Natural killer cell treated with Interleukin-12 subunit alpha and Interleukin-12 subunit beta and Interleukin-15 and Interleukin-18, amount 100 ng/mL, for 72 hours (primary cell): ENCODE data around the gene ORAI2. TPM values are rescaled to one million over a fixed set of nuclear protein-coding genes. Genes with fewer than 3 reads are reported as not detected.

ENCODE experiments used
- ATAC-seq, 2 donors: fragments of 150-1000 bp; cut with Tn5 transposase in 1 of 2; sonication (Bioruptor Pico), chemical (Tn5 transposase) in 1 of 2; 2 replicates each; pipeline ENCODE4 v1.10.0; 2021
- DNase-seq: peaks from one replicate; pipeline ENCODE4 v3.0.0; 2022; ENCODE audit warnings: low spot score
- H3K27ac Mint-ChIP-seq, 2 donors: 1 replicate in 1 of 2; 2 replicates in 1 of 2; pipeline ENCODE4 v1.8.0; 2022; ENCODE audit warnings: mixed read lengths in 2 of 2, mild to moderate bottlenecking in 1 of 2, moderate library complexity in 1 of 2
- H3K27me3 Mint-ChIP-seq, 2 donors: 1 replicate in 1 of 2; 2 replicates in 1 of 2; pipeline ENCODE4 v1.8.0; 2022; ENCODE audit warnings: mixed read lengths in 2 of 2
- H3K36me3 Mint-ChIP-seq: one replicate; pipeline ENCODE4 v1.8.0; 2022; ENCODE audit warnings: mixed read lengths
- H3K4me1 Mint-ChIP-seq, 2 donors: 1 replicate in 1 of 2; 2 replicates in 1 of 2; pipeline ENCODE4 v1.8.0; 2022; ENCODE audit warnings: low read depth in 2 of 2, mixed read lengths in 2 of 2, mild to moderate bottlenecking in 1 of 2
- H3K4me3 Mint-ChIP-seq: one replicate; pipeline ENCODE4 v1.8.0; 2022; ENCODE audit warnings: mixed read lengths
- H3K9me3 Mint-ChIP-seq: 2 replicates; pipeline ENCODE4 v1.8.0; 2022; ENCODE audit warnings: mixed read lengths
- total RNA-seq, 2 donors: library from RNA; stranded (reverse); gene quantifications; one replicate each; pipeline ENCODE4 v1.2.3, GENCODE V29; 2022

Gene ORAI2
- 10 to 100 TPM; 56.5 to 70.4 TPM for total RNA-seq

DNA sequence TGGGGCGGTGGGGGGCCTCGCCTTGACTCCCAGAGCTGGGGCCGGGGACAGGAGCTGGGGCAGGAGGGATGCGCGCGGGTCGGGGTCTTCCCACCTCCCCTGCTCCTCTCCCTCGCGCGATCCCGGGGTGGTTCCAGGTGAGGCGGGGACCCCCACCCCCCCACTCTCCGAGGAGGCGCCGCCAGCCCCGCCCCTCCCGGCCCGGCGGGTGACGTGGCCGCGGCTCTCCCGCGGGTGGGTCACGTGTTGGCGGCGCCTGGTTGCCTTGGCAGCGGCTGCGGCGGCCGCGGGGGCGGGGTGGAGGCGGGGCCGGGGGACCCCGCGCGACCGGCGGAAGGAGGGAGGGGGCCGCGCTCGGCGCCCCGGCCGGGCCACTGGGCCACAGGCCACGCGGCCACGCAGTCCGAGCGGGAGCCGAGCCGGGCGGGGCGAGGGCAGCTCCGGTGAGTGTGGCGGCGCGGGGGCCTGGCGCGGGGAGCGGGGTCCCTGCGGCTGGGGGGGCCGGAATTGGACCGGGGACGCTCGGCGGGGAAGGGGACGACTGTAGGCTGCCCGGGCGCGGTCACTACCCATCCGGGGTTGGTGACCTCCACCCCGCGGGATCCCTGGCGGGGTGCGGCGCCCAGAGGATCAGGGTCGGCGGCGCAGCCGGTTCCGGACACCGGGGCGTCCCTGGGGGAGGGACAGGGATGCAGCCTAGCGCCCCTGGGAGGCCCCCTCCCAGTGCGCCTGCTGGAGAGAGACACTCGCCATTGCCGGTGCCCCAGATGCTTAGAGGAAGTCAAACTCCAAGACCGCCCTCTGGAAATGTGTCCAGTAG is at the start of gene ORAI2:
Gene ORAI2 (plus strand): TSS at position 357 of the 820 bp plus-strand sequence. CDS start 5,382 bp downstream, outside the sequence.
- Mint-ChIP-seq H3K27ac (peak within 1 kb of the TSS; percentile 57 to 95), H3K4me3 (peak within 1 kb of the TSS; percentile 82), H3K9me3 (no peaks in the 10 kb centered on the region), H3K27me3 (no peaks in the 10 kb centered on the region), H3K36me3 (no peaks in the 10 kb centered on the region), H3K4me1 (peaks cover 37 to 38% of the 10 kb centered on the region in 2 donors)
- ATAC-seq (peak; percentile 91 to 92), DNase-seq (peak; percentile 93)

DNA sequence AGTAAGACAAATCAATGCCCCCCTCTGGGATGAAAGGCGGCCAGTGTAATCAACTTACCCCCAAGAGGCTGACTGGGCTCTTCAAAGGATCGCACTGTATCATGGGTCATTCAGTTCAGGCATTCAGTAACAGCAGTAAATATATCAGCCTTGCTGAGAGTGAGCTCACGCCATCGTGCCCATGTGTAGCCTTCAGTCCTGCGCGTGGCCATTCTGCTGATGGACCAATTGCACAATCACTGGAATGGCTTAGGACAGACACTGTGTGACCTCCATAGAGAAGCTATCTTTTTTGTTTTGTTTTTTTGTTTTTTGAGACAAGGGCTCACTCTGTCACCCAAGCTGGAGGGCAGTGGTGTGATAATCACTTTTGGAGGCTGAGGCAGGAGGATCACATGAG is 46.3 kb upstream of the ORAI2 start:
- Mint-ChIP-seq H3K9me3 (no peaks in the 10 kb centered on the region), H3K4me1 (peaks cover 0 to 4% of the 10 kb centered on the region in 2 donors), H3K27me3 (no peaks in the 10 kb centered on the region), H3K27ac (no peak overlapping the region), H3K36me3 (peaks cover 5% of the 10 kb centered on the region), H3K4me3 (no peak overlapping the region)
- no peak for ATAC-seq
- no peak for DNase-seq

DNA sequence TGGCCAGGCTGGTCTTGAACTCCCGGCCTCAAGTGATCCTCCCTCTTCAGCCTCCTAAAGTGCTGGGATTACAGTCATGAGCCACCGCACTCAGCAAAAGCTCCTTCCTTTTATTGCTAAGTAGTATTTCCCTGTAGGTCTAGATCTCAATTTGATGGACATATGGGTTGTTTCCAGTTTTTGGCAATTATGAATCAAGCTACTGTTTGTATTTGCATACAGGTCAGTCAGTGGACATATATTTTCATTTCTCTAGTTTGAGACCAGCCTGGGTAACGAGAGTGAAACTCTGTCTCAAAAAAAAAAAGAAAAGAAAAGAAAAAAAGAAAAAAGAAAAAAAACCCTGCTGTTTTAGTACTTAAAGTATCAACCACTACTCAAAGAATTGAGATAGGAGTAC is 43.6 kb upstream of the ORAI2 start:
- Mint-ChIP-seq H3K4me3 (no peak overlapping the region), H3K4me1 (peaks cover 0 to 4% of the 10 kb centered on the region in 2 donors), H3K27me3 (no peaks in the 10 kb centered on the region), H3K27ac (no peak overlapping the region), H3K9me3 (no peaks in the 10 kb centered on the region), H3K36me3 (no peaks in the 10 kb centered on the region)
- ATAC-seq (no peak), DNase-seq (no peak)

DNA sequence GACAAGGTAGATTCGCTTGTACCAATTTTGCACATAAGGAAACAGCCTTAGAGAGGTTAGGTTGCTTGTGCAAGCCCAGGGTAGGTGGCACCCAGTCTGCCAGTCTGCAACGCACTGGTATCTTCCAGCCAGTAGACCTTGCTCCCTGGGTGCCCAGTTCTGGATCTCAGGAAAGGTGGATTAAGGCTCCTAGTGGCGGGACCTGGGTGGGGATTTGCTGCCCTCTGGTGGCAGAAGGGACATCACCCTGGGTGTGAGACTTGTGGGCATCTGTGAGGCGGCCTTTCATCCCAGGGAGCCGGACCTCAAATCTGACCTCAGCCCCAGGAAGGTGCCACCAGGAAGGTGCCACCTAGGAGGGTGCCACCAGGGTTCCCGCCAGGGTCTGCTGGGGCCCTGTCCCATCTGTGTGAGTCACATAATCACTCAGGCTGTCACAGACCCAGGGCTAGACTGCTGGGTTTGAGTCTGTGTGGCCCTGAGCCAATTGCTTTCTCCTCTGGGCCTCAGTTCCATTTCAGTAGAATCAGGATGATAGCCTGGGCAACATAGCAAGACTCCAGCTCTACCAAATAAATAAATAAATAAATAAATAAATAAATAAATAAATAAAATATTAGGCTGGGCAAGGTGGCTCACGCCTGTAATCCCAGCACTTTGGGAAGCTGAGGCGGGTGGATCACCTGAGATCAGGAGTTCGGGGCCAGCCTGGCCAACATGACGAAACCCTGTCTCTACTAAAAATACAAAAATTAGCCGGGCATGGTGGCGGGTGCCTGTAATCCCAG is 42.5 kb upstream of the ORAI2 start:
- peak; percentile 69 to 81 for ATAC-seq
- Mint-ChIP-seq H3K27ac (no peak overlapping the region), H3K4me1 (peaks cover 5 to 8% of the 10 kb centered on the region in 2 donors), H3K9me3 (no peaks in the 10 kb centered on the region), H3K4me3 (no peak overlapping the region), H3K36me3 (no peaks in the 10 kb centered on the region), H3K27me3 (no peaks in the 10 kb centered on the region)
- DNase-seq, result peak; percentile 74

DNA sequence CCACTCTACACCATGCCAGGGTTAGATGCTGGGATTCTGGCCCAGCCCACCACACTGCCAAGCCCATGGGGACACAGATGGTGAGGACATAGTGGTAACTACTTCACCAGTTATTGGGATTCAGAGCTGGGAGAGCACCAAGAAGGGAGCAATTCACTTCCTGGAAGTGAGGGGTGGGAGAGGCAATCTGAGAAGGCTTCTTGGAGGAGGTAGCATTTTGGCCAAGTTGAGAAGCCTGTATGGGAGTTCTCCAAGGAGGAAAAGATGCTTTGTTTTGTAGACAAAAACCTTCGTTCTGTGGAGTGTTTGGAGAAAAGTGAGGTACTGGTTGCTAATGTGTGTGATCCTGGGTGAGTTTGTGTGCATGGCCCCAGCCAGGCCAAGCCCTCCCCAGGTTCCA is 41.0 kb upstream of the ORAI2 start:
- DNase-seq (no peak), ATAC-seq (no peak)
- H3K9me3 Mint-ChIP-seq, result no peaks in the 10 kb centered on the region
- H3K27ac Mint-ChIP-seq, result no peak overlapping the region
- H3K4me1 Mint-ChIP-seq, result peaks cover 14% of the 10 kb centered on the region in 2 donors
- no peaks in the 10 kb centered on the region for H3K27me3 Mint-ChIP-seq
- H3K36me3 Mint-ChIP-seq, result no peaks in the 10 kb centered on the region
- no peak overlapping the region for H3K4me3 Mint-ChIP-seq

DNA sequence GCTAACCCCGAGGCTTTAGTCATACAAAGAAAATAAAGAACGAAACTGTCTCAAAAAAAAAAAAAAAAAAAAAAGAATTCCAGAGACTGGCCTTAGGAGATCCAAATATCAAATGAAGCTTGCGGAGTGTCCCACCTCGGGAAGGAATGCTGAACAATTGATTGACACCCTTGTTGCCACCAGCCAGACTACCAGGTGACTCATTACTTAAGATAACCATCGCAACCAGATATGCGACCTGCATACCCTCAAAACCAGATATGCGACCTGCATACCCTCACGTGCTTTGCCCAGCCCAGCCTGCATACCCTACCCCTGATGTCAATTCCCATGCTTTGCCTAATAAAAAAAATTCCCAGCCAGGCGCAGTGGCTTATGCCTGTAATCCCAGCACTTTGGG is 39.9 kb upstream of the ORAI2 start:
- no peak overlapping the region for H3K27ac Mint-ChIP-seq
- DNase-seq, result no peak

DNA sequence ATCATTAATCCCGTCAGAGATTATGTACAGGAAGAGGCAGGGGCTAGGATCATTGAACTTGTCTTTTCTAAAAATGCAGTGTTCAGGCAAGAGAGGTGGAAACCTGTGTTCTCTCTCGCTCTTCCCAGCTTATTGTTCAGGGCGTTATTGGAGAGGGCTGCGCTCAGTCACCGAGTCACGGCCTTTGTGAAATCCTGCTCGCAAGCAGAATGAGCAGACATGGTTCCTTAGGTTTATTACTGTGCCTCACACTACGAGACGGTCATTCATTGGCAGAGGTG is 37.8 kb upstream of the ORAI2 start:
- peak overlapping the region; percentile 83 for H3K4me3 Mint-ChIP-seq
- no peak for DNase-seq
- H3K27ac Mint-ChIP-seq, result peak overlapping the region; percentile 76 to 79
- peaks cover 13 to 17% of the 10 kb centered on the region in 2 donors for H3K4me1 Mint-ChIP-seq
- no peaks in the 10 kb centered on the region for H3K27me3 Mint-ChIP-seq
- ATAC-seq, result no peak
- no peaks in the 10 kb centered on the region for H3K9me3 Mint-ChIP-seq
- H3K36me3 Mint-ChIP-seq, result peaks cover 5% of the 10 kb centered on the region

More for the DNA sequence above, 39.9 kb upstream of the ORAI2 start:
- Mint-ChIP-seq H3K36me3 (no peaks in the 10 kb centered on the region), H3K9me3 (no peaks in the 10 kb centered on the region), H3K4me1 (peaks cover 17% of the 10 kb centered on the region in 2 donors), H3K27me3 (no peaks in the 10 kb centered on the region), H3K4me3 (no peak overlapping the region)
- no peak for ATAC-seq

DNA sequence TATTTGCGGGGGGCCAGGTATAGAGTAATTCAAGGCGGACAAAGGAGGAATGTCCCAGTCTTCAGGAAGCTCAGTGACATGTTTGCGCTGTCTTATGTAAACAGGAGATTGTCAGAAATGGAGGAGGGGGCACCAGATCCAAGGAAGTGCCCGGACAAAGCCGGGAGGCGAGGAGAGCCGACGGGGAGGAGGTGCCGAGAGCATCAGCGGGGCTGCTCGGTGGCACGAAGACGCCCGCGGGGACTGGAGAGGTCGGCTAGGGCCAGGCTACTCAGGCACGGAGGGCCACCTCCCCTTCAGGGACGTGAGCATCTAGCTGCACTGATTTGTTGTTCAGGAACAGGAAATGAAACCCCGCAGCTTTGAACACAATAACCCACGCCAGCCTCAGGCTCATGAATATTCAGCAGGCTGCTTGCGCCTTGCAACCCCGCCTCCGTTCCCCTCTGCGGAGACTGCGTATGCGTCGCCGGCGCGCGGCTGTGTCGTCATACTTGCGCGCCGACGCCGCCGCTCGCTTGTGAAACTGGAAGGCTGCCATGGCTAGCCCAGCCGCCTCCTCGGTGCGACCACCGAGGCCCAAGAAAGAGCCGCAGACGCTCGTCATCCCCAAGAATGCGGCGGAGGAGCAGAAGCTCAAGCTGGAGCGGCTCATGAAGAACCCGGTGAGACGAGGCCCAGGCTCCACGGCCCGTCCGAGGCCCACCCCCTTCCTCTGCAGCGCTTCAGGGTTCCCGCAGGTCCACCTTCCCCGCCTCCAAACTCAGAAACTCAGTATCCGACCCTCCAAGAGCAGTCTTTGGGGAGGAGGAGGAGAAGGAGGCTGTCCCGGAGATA is 37.3 kb upstream of the ORAI2 start, which contains the start of gene PRKRIP1:
Gene PRKRIP1 (plus strand): TSS at position 491 of the 837 bp plus-strand sequence. CDS start 49 bp downstream, at position 540.
- ATAC-seq (peak; percentile 97 to 98), DNase-seq (peak; percentile 85)
- no peaks in the 10 kb centered on the region for H3K9me3 Mint-ChIP-seq
- peaks cover 11% of the 10 kb centered on the region for H3K36me3 Mint-ChIP-seq
- H3K4me3 Mint-ChIP-seq, result peak within 1 kb of the TSS; percentile 83
- H3K4me1 Mint-ChIP-seq, result peaks cover 16 to 17% of the 10 kb centered on the region in 2 donors
- H3K27me3 Mint-ChIP-seq, result no peaks in the 10 kb centered on the region
- H3K27ac Mint-ChIP-seq, result peak within 1 kb of the TSS; percentile 76 to 79

DNA sequence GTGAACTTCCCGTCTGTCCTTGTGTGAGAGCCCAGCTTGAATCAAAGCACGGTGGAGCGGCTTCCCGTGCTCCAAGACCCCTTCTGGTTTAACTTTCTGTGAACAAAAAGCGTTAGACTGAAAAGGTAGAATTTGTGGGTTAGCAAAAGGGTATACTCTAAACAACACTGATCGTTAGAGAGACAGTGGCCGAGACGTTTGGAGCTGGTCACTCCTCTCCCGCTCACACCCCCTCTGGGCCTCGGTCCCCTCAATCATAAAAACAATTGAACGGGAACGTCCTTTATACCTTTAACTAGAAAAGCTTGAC is 36.7 kb upstream of the ORAI2 start:
- ATAC-seq (no peak), DNase-seq (no peak)
- H3K9me3 Mint-ChIP-seq, result no peaks in the 10 kb centered on the region

DNA sequence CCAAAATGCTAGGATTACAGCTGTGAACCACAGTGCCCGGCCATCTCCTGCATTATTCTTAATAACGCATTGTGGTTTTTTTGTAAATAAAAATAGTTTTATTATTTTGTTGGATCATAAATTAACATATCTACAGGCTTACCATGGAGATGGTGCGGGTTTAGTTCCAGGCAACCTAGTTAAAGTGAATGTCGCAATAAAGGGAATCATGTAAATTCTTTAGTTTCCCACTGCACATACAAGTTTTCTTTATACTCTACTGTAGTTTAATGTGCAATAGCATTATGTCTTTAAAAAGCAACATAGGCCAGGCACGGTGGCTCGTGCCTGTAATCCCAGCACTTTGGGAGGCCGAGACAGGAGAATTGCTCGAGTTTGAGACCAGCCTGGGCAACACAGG is 34.8 kb upstream of the ORAI2 start:
- H3K4me3 Mint-ChIP-seq, result no peak overlapping the region
- no peaks in the 10 kb centered on the region for H3K27me3 Mint-ChIP-seq
- peaks cover 16 to 19% of the 10 kb centered on the region in 2 donors for H3K4me1 Mint-ChIP-seq
- H3K27ac Mint-ChIP-seq, result no peak overlapping the region
- ATAC-seq, result no peak
- H3K36me3 Mint-ChIP-seq, result peaks cover 13% of the 10 kb centered on the region
- DNase-seq, result no peak
- no peaks in the 10 kb centered on the region for H3K9me3 Mint-ChIP-seq

More for the DNA sequence above, 36.7 kb upstream of the ORAI2 start:
- Mint-ChIP-seq H3K4me3 (peak overlapping the region; percentile 83), H3K36me3 (peaks cover 13% of the 10 kb centered on the region), H3K27ac (peak overlapping the region; percentile 76 to 79), H3K4me1 (peaks cover 16 to 17% of the 10 kb centered on the region in 2 donors), H3K27me3 (no peaks in the 10 kb centered on the region)

DNA sequence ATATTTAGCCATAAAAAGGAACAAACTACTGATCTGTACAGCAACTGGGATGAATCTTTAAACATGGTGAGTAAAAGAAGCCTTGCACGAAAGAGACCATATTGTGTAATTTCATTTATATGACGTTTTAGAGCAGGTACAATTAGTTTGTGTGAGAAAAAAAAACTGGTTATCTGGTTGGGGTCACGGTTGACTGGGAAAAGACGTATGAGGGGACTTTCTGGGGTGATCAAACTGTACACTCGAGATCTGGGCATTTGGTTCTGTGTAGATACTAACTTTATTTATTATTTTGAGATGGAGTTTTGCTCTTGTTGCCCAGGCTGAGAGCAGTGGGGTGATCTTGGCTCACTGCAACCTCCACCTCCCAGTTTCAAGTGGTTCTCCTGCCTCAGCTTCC is 33.0 kb upstream of the ORAI2 start:
- DNase-seq (no peak), ATAC-seq (no peak)
- H3K4me3 Mint-ChIP-seq, result no peak overlapping the region
- peaks cover 24 to 31% of the 10 kb centered on the region in 2 donors for H3K4me1 Mint-ChIP-seq
- H3K27me3 Mint-ChIP-seq, result no peaks in the 10 kb centered on the region
- no peaks in the 10 kb centered on the region for H3K9me3 Mint-ChIP-seq
- H3K36me3 Mint-ChIP-seq, result peaks cover 13% of the 10 kb centered on the region
- H3K27ac Mint-ChIP-seq, result no peak overlapping the region

DNA sequence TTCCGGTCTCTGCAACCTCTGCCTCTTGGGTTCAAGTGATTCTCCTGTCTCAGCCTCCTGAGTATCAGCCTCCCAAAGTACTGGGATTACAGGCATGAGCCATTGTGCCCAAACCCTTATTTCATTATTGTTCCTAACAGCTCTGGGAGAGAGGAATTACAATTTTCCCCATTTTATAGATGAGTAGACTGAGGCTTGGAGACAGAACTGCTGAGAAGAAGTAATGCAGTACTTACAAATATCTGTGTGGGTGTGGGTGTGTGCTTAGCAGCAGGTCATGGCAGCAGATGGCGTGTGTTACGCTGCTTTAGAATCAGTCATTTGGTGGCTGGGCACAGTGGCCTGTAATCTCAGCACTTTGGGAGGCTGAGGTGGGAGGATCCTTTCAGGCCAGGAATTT is 29.8 kb upstream of the ORAI2 start:
- peaks cover 29% of the 10 kb centered on the region for H3K36me3 Mint-ChIP-seq
- H3K9me3 Mint-ChIP-seq, result no peaks in the 10 kb centered on the region
- ATAC-seq (no peak), DNase-seq (no peak)
- no peaks in the 10 kb centered on the region for H3K27me3 Mint-ChIP-seq
- H3K4me1 Mint-ChIP-seq, result peaks cover 14 to 16% of the 10 kb centered on the region in 2 donors
- peak overlapping the region in 1 of 2 donors; percentile 72 for H3K27ac Mint-ChIP-seq
- peak overlapping the region; percentile 17 for H3K4me3 Mint-ChIP-seq

DNA sequence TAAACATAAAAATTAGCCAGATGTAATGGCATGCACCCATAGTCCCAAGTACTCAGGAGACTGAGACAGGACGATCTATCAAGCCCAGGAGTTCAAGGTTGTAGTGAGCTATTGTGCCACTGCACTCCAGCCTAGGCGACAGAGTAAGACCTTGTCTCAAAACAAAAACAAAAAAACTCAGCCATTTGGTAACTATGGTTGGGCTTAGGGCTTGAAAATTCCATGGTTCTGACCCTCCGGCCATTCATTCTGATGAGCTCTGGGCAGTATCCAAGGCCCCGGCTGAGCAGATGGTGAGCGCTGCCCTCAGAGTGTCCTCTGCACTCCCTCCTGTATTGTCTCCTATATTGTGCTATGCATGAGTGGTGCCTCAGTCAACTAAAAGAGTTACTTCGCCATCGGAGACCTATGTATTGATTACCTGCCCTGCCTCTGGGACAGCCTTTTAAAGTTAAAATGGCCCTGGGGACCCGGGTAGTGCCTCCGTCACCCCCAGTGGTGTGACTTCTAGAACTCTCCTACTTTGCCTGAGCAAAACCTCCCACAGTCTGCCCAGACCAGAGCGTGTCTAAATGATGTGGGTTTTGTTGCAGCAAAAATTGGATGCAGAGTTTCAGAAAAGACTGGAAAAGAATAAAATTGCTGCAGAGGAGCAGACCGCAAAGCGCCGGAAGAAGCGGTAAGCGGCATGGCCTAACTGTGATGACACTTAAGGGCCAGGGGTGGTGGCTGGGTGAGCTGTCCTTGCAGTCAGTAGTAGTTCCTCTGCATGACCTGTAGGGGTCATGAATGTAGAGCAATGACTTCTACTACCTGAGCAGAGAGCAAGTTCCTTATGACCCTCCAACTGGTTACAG is 29.1 kb upstream of the ORAI2 start:
- no peaks in the 10 kb centered on the region for H3K27me3 Mint-ChIP-seq
- peak overlapping the region; percentile 62 for H3K4me3 Mint-ChIP-seq
- DNase-seq (peak; percentile 79), ATAC-seq (peak; percentile 96 to 97)
- peaks cover 17 to 19% of the 10 kb centered on the region in 2 donors for H3K4me1 Mint-ChIP-seq
- H3K9me3 Mint-ChIP-seq, result no peaks in the 10 kb centered on the region
- peaks cover 33% of the 10 kb centered on the region for H3K36me3 Mint-ChIP-seq
- peak overlapping the region in 1 of 2 donors; percentile 72 for H3K27ac Mint-ChIP-seq
